Frontal cortex (tissue), 4 donors: ENCODE measurements around the gene CREM. TPM values are rescaled to one million over a fixed set of nuclear protein-coding genes. Genes with fewer than 3 reads are reported as not detected.
A peak's percentile ranks its signal among the peaks of the same experiment; 100 is the strongest.

Experiments
- DNase-seq, 2 donors: peaks; one replicate each; pipeline ENCODE4 v3.0.0; 2012; ENCODE audit warnings: low spot score in 2 of 2
- FAIRE-seq: peaks from 2 replicates; lab custom pipeline; 2012; peaks lifted over from hg19 to GRCh38; lab: Jason Lieb, UNC
- total RNA-seq: library from RNA; depleted of rRNA; stranded (reverse); fragments of >200 nt; gene quantifications from one replicate; pipeline ENCODE4 v1.2.3, GENCODE V29; 2014
- donor health status: control.
- donor health status: control.
- donor health status: control.

Gene CREM
- total RNA-seq, 1 donor from 2014 or later = 14.7 TPM

- DNase-seq (no peak), FAIRE-seq (no peak)
Observed at GRCh38 chr10:35188954-35189353, 62.3 kb downstream of the CREM start.

- FAIRE-seq = no peak
- DNase-seq = no peak
Observed at GRCh38 chr10:35191523-35191922, 64.9 kb downstream of the CREM start.

- FAIRE-seq = no peak
- DNase-seq = no peak
Observed at GRCh38 chr10:35192645-35193249, 66.1 kb downstream of the CREM start.

- FAIRE-seq (no peak), DNase-seq (no peak)
Observed at GRCh38 chr10:35194471-35194870, 67.8 kb downstream of the CREM start.

- no peak for FAIRE-seq
- no peak for DNase-seq
Observed at GRCh38 chr10:35194906-35195305, 68.3 kb downstream of the CREM start.

GRCh38 chr10:35195361-35196306 is 69.0 kb downstream of the CREM start:
- DNase-seq (peak in 1 of 2 donors; percentile 46), FAIRE-seq (no peak)

- FAIRE-seq (no peak), DNase-seq (no peak)
Observed at GRCh38 chr10:35200487-35200886, 73.8 kb downstream of the CREM start.

GRCh38 chr10:35201234-35201633 is 74.6 kb downstream of the CREM start:
- no peak for DNase-seq
- no peak for FAIRE-seq

GRCh38 chr10:35202050-35202449 is 75.4 kb downstream of the CREM start:
- FAIRE-seq = no peak
- no peak for DNase-seq

- no peak for FAIRE-seq
Observed at GRCh38 chr10:35203745-35204144, 77.1 kb downstream of the CREM start.

GRCh38 chr10:35204650-35205319 is 78.1 kb downstream of the CREM start:
- FAIRE-seq (peak; percentile 37), DNase-seq (no peak)

More at GRCh38 chr10:35203745-35204144, 77.1 kb downstream of the CREM start:
- DNase-seq = no peak

GRCh38 chr10:35206274-35206673 is 79.6 kb downstream of the CREM start:
- no peak for DNase-seq
- no peak for FAIRE-seq

GRCh38 chr10:35208536-35208935 is 81.9 kb downstream of the CREM start:
- DNase-seq (no peak), FAIRE-seq (no peak)

- DNase-seq = no peak
- FAIRE-seq = no peak
Observed at GRCh38 chr10:35208949-35209613, 82.4 kb downstream of the CREM start.

GRCh38 chr10:35210961-35211360 is 84.3 kb downstream of the CREM start:
- no peak for FAIRE-seq
- no peak for DNase-seq

- FAIRE-seq (no peak), DNase-seq (no peak)
Observed at GRCh38 chr10:35211390-35211789, 84.7 kb downstream of the CREM start.

GRCh38 chr10:35212856-35213255 is 86.2 kb downstream of the CREM start:
- no peak for DNase-seq
- no peak for FAIRE-seq

- FAIRE-seq = no peak
Observed at GRCh38 chr10:35213699-35214098, 87.1 kb downstream of the CREM start.

GRCh38 chr10:35214607-35215020 is 88.0 kb downstream of the CREM start:
- FAIRE-seq (no peak), DNase-seq (no peak)

More at GRCh38 chr10:35213699-35214098, 87.1 kb downstream of the CREM start:
- no peak for DNase-seq

GRCh38 chr10:35215107-35215506 is 88.5 kb downstream of the CREM start:
- DNase-seq = no peak
- no peak for FAIRE-seq
